ENCODE data around the gene GRM7. TPM values are rescaled to one million over a fixed set of nuclear protein-coding genes. Genes with fewer than 3 reads are reported as not detected.

The GRM7 gene
- total RNA-seq, 1 experiment from 2014 or later = not detected

GRCh38 chr3:7423995-7424394, 563.1 kb downstream of the GRM7 start:
- CTCF ChIA-PET = no interaction called here
- DNase-seq (ENCODE audit: low spot score) = no peak
- POLR2A ChIA-PET (ENCODE audit: low non-redundant PET) = no interaction called here
- intact Hi-C loops (cut with micrococcal nuclease; ENCODE audit: unreplicated experiment) = no loop called here
- Histone ChIP-seq H3K4me1 (ENCODE audit: insufficient read depth, low read length, poor library complexity, severe bottlenecking) (no peaks in the 10 kb centered on the region), H3K27ac (ENCODE audit: low read depth, low read length, poor library complexity, severe bottlenecking) (no peak overlapping the region), H3K27me3 (replicated peaks; ENCODE audit: insufficient read depth, low read depth, low read length, poor library complexity) (no peaks in the 10 kb centered on the region), H3K4me3 (ENCODE audit: low read depth, low read length, poor library complexity, severe bottlenecking) (no peak overlapping the region), H3K9me3 (ENCODE audit: low read depth, low read length, poor library complexity, severe bottlenecking) (no peaks in the 10 kb centered on the region), H3K36me3 (ENCODE audit: insufficient read depth, low read length, poor library complexity, severe bottlenecking) (no peaks in the 10 kb centered on the region)
- no TSS peak for BruUV-seq (replicated peaks)
- no peak for TF ChIP-seq EZH2 (IDR thresholded peaks at IDR 0.05; ENCODE audit: borderline replicate concordance, low read depth, low read length, poor library complexity, severe bottlenecking)
- no peak for TF ChIP-seq CTCF (conservative IDR thresholded peaks at IDR 0.05; ENCODE audit: low read depth, low read length)

GRCh38 chr3:7428206-7428718, 567.3 kb downstream of the GRM7 start:
- H3K27ac ChIP-seq (ENCODE audit: low read depth, low read length, poor library complexity, severe bottlenecking) = no peak overlapping the region
- no peak for TF ChIP-seq CTCF (conservative IDR thresholded peaks at IDR 0.05; ENCODE audit: low read depth, low read length)
- TF ChIP-seq EZH2 (IDR thresholded peaks at IDR 0.05; ENCODE audit: borderline replicate concordance, low read depth, low read length, poor library complexity, severe bottlenecking) = no peak
- DNase-seq (ENCODE audit: low spot score) = no peak
- H3K4me1 ChIP-seq (ENCODE audit: insufficient read depth, low read length, poor library complexity, severe bottlenecking) = no peaks in the 10 kb centered on the region
- BruUV-seq (replicated peaks) = no TSS peak
- no peaks in the 10 kb centered on the region for H3K36me3 ChIP-seq (ENCODE audit: insufficient read depth, low read length, poor library complexity, severe bottlenecking)
- POLR2A ChIA-PET (ENCODE audit: low non-redundant PET) = no interaction called here
- no peak overlapping the region for H3K4me3 ChIP-seq (ENCODE audit: low read depth, low read length, poor library complexity, severe bottlenecking)
- no peaks in the 10 kb centered on the region for H3K9me3 ChIP-seq (ENCODE audit: low read depth, low read length, poor library complexity, severe bottlenecking)
- H3K27me3 ChIP-seq (replicated peaks; ENCODE audit: insufficient read depth, low read depth, low read length, poor library complexity) = no peaks in the 10 kb centered on the region
- intact Hi-C loops (cut with micrococcal nuclease; ENCODE audit: unreplicated experiment) = no loop called here
- CTCF ChIA-PET = no interaction called here

- TF ChIP-seq CTCF (conservative IDR thresholded peaks at IDR 0.05; ENCODE audit: low read depth, low read length) = no peak
- no peak for TF ChIP-seq EZH2 (IDR thresholded peaks at IDR 0.05; ENCODE audit: borderline replicate concordance, low read depth, low read length, poor library complexity, severe bottlenecking)
- no TSS peak for BruUV-seq (replicated peaks)
- no peak overlapping the region for H3K4me3 ChIP-seq (ENCODE audit: low read depth, low read length, poor library complexity, severe bottlenecking)
- no peak overlapping the region for H3K27ac ChIP-seq (ENCODE audit: low read depth, low read length, poor library complexity, severe bottlenecking)
- DNase-seq (ENCODE audit: low spot score) = no peak
- CTCF ChIA-PET = no interaction called here
- intact Hi-C loops (cut with micrococcal nuclease; ENCODE audit: unreplicated experiment) = no loop called here
- no peaks in the 10 kb centered on the region for H3K36me3 ChIP-seq (ENCODE audit: insufficient read depth, low read length, poor library complexity, severe bottlenecking)
- POLR2A ChIA-PET (ENCODE audit: low non-redundant PET) = no interaction called here
- H3K4me1 ChIP-seq (ENCODE audit: insufficient read depth, low read length, poor library complexity, severe bottlenecking) = no peaks in the 10 kb centered on the region
- H3K27me3 ChIP-seq (replicated peaks; ENCODE audit: insufficient read depth, low read depth, low read length, poor library complexity) = no peaks in the 10 kb centered on the region
- no peaks in the 10 kb centered on the region for H3K9me3 ChIP-seq (ENCODE audit: low read depth, low read length, poor library complexity, severe bottlenecking)
These were observed 571.7 kb downstream of the GRM7 start for GRCh38 chr3:7432610-7433009.

All from A673 (cell line).